HepG2 (cell line): ENCODE measurements around the gene POU2F1. TPM values are rescaled to one million over a fixed set of nuclear protein-coding genes. Genes with fewer than 3 reads are reported as not detected.
A peak's percentile ranks its signal among the peaks of the same experiment; 100 is the strongest.

ENCODE experiments used
- BCL6 ChIP-seq: IDR thresholded peaks from 2 replicates; pipeline ENCODE4 v1.6.1; 2016; ENCODE audit warnings: missing genetic modification reagents, missing compliant biosample characterization
- CENPX ChIP-seq: sonication (generic); formaldehyde crosslinking; IDR thresholded peaks from 2 replicates; pipeline ENCODE4 v1.9.0; 2021; ENCODE audit warnings: mild to moderate bottlenecking, missing genetic modification reagents, moderate library complexity
- DMAP1 ChIP-seq: IDR thresholded peaks from 2 replicates; pipeline ENCODE4 v1.6.1; 2016
- FOXA1 ChIP-seq, 2 experiments: fragments of 450-650 bp in 1 of 2; sonication (generic) in 1 of 2; formaldehyde crosslinking in 1 of 2; IDR thresholded peaks; 2 replicates each; pipeline versions ENCODE4 v1.4.0 to v1.6.1; 2016 to 2020; ENCODE audit warnings: missing genetic modification reagents in 1 of 2
- HNF4A ChIP-seq: sonication (generic); formaldehyde crosslinking; IDR thresholded peaks from 2 replicates; pipeline ENCODE4 v1.4.0; 2020; ENCODE audit warnings: missing genetic modification reagents
- NRL ChIP-seq: sonication (generic); formaldehyde crosslinking; IDR thresholded peaks from 2 replicates; pipeline ENCODE4 v1.5.0; 2020; ENCODE audit warnings: missing genetic modification reagents, mild to moderate bottlenecking, moderate library complexity, borderline replicate concordance
- PATZ1 ChIP-seq: sonication (generic); formaldehyde crosslinking; IDR thresholded peaks from 2 replicates; pipeline ENCODE4 v1.4.0; 2020; ENCODE audit warnings: missing genetic modification reagents
- POGZ ChIP-seq: sonication (generic); formaldehyde crosslinking; IDR thresholded peaks from 2 replicates; pipeline ENCODE4 v1.4.0; 2020; ENCODE audit warnings: mild to moderate bottlenecking, missing genetic modification reagents
- SP1 ChIP-seq, 2 experiments: fragments of 450-650 bp in 1 of 2; sonication (generic) in 1 of 2; formaldehyde crosslinking in 1 of 2; IDR thresholded peaks; 2 replicates each; pipeline versions ENCODE4 v1.4.0 to v1.6.1; 2016 to 2020; ENCODE audit warnings: missing genetic modification reagents in 1 of 2
- TCF12 ChIP-seq, 2 experiments: fragments of 450-650 bp in 1 of 2; sonication (generic) in 1 of 2; formaldehyde crosslinking in 1 of 2; IDR thresholded peaks; 2 replicates each; pipeline versions ENCODE4 v1.6.1 to v1.8.0; 2017 to 2022; ENCODE audit warnings: antibody characterized with exemption in 1 of 2, mild to moderate bottlenecking in 1 of 2, missing genetic modification reagents in 1 of 2, moderate library complexity in 1 of 2
- YEATS4 ChIP-seq: sonication (generic); formaldehyde crosslinking; IDR thresholded peaks from 2 replicates; pipeline ENCODE4 v1.4.0; 2020; ENCODE audit warnings: missing genetic modification reagents, borderline replicate concordance
- ZBTB20 ChIP-seq: sonication (generic); formaldehyde crosslinking; IDR thresholded peaks from 2 replicates; pipeline ENCODE4 v1.8.1; 2023; ENCODE audit warnings: missing genetic modification reagents, low read depth, mild to moderate bottlenecking, borderline replicate concordance
- ZMAT5 ChIP-seq: sonication (generic); formaldehyde crosslinking; IDR thresholded peaks from 2 replicates; pipeline ENCODE4 v1.5.0; 2020; ENCODE audit warnings: mild to moderate bottlenecking, low read depth, missing genetic modification reagents, borderline replicate concordance
- ZNF253 ChIP-seq: sonication (generic); formaldehyde crosslinking; IDR thresholded peaks from 2 replicates; pipeline ENCODE4 v1.8.0; 2022; ENCODE audit warnings: mild to moderate bottlenecking, missing genetic modification reagents, borderline replicate concordance
- ZNF432 ChIP-seq: sonication (generic); formaldehyde crosslinking; IDR thresholded peaks from 2 replicates; pipeline ENCODE4 v1.5.0; 2020; ENCODE audit warnings: missing genetic modification reagents, mild to moderate bottlenecking, borderline replicate concordance
- ZNF451 ChIP-seq: sonication (generic); formaldehyde crosslinking; IDR thresholded peaks from 2 replicates; pipeline ENCODE4 v1.5.0; 2020; ENCODE audit warnings: mild to moderate bottlenecking, missing genetic modification reagents
- ZNF768 ChIP-seq: sonication (generic); formaldehyde crosslinking; IDR thresholded peaks from 2 replicates; pipeline ENCODE4 v1.4.0; 2020; ENCODE audit warnings: missing genetic modification reagents
- ZNF788 ChIP-seq: sonication (generic); formaldehyde crosslinking; IDR thresholded peaks from 2 replicates; pipeline ENCODE4 v1.5.0; 2020; ENCODE audit warnings: mild to moderate bottlenecking, missing genetic modification reagents, borderline replicate concordance
- polyA plus RNA-seq, 8 experiments: library from polyadenylated mRNA; depleted of rRNA in 3 of 8; stranded (reverse) in 7 of 8; unstranded in 1 of 8; fragments of >200 nt; fragmentation: Illumina TruSeq in 4 of 8; extraction: Trizol in 4 of 8; gene quantifications; 2 replicates each; pipeline versions ENCODE4 v1.2.1 to v1.2.3, GENCODE V29; 2011 to 2016; ENCODE audit warnings: low read depth in 4 of 8, missing spikeins in 1 of 8, mixed read lengths in 1 of 8; ENCODE audit not compliant: insufficient read depth in 1 of 8
- total RNA-seq, 5 experiments: library from RNA; depleted of rRNA; stranded (reverse); fragments of >200 nt; fragmentation: Illumina TruSeq; extraction: Trizol; gene quantifications; 2 replicates each; pipeline ENCODE4 v1.2.3, GENCODE V29; 2016; ENCODE audit warnings: low read depth in 1 of 5
- TF ChIP-seq, protein P1 (sequence below), 2 experiments: sonication (generic) in 1 of 2; formaldehyde crosslinking in 1 of 2; IDR thresholded peaks; 2 replicates each; pipeline versions ENCODE4 v1.4.0 to v1.6.1; 2018 to 2020; ENCODE audit warnings: missing genetic modification reagents in 2 of 2, borderline replicate concordance in 1 of 2, low read depth in 1 of 2, mild to moderate bottlenecking in 1 of 2, missing biosample characterization in 1 of 2
- TF ChIP-seq, protein P2 (sequence below): sonication (generic); formaldehyde crosslinking; IDR thresholded peaks from 2 replicates; pipeline ENCODE4 v1.4.0; 2020; ENCODE audit warnings: missing genetic modification reagents, borderline replicate concordance

The POU2F1 gene
- total and polyA plus RNA-seq, 2 of the 13 experiments (the other 11 are each of a cell fraction or from before 2014, with no cell fraction given), result 10.2 to 13.0 TPM

- TF ChIP-seq FOXA1 (IDR thresholded peaks at IDR 0.05) (no peak), FOXA1 (CRISPR knock-in tag; IDR thresholded peaks at IDR 0.05) (no peak), BCL6 (CRISPR knock-in tag) (no peak), DMAP1 (CRISPR knock-in tag) (no peak), ZMAT5 (CRISPR knock-in tag) (no peak), ZBTB20 (CRISPR knock-in tag) (no peak), SP1 (IDR thresholded peaks at IDR 0.05) (no peak), SP1 (CRISPR knock-in tag; IDR thresholded peaks at IDR 0.05) (no peak), ZNF253 (CRISPR knock-in tag) (no peak), PATZ1 (peak; percentile 50; the same call in 1 of the 2 replicates), ZNF432 (CRISPR knock-in tag) (no peak), NRL (CRISPR knock-in tag) (no peak), YEATS4 (CRISPR knock-in tag) (no peak), ZNF768 (CRISPR knock-in tag) (peak; percentile 0; the same call in 1 of the 2 replicates), TCF12 (IDR thresholded peaks at IDR 0.05) (no peak), TCF12 (CRISPR knock-in tag; IDR thresholded peaks at IDR 0.05) (no peak), HNF4A (CRISPR knock-in tag) (no peak), ZNF451 (no peak), CENPX (CRISPR knock-in tag) (no peak), POGZ (CRISPR knock-in tag) (no peak), ZNF788 (0 out of 2 replicates have a peak, but pooled peaks have one; percentile 53)
- TF ChIP-seq, protein P1, sequence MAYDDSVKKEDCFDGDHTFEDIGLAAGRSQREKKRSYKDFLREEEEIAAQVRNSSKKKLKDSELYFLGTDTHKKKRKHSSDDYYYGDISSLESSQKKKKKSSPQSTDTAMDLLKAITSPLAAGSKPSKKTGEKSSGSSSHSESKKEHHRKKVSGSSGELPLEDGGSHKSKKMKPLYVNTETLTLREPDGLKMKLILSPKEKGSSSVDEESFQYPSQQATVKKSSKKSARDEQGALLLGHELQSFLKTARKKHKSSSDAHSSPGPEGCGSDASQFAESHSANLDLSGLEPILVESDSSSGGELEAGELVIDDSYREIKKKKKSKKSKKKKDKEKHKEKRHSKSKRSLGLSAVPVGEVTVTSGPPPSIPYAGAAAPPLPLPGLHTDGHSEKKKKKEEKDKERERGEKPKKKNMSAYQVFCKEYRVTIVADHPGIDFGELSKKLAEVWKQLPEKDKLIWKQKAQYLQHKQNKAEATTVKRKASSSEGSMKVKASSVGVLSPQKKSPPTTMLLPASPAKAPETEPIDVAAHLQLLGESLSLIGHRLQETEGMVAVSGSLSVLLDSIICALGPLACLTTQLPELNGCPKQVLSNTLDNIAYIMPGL (CRISPR knock-in tag; IDR thresholded peaks at IDR 0.05; ENCODE audit: borderline replicate concordance in 1 of 2, low read depth in 1 of 2), result no peak
- TF ChIP-seq, protein P2, sequence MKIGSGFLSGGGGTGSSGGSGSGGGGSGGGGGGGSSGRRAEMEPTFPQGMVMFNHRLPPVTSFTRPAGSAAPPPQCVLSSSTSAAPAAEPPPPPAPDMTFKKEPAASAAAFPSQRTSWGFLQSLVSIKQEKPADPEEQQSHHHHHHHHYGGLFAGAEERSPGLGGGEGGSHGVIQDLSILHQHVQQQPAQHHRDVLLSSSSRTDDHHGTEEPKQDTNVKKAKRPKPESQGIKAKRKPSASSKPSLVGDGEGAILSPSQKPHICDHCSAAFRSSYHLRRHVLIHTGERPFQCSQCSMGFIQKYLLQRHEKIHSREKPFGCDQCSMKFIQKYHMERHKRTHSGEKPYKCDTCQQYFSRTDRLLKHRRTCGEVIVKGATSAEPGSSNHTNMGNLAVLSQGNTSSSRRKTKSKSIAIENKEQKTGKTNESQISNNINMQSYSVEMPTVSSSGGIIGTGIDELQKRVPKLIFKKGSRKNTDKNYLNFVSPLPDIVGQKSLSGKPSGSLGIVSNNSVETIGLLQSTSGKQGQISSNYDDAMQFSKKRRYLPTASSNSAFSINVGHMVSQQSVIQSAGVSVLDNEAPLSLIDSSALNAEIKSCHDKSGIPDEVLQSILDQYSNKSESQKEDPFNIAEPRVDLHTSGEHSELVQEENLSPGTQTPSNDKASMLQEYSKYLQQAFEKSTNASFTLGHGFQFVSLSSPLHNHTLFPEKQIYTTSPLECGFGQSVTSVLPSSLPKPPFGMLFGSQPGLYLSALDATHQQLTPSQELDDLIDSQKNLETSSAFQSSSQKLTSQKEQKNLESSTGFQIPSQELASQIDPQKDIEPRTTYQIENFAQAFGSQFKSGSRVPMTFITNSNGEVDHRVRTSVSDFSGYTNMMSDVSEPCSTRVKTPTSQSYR (CRISPR knock-in tag), result no peak
These were observed 234.5 kb downstream of the POU2F1 start (continued) for GRCh38 chr1:167454894-167455785.
